PFSK-1 (cell line): Measurements from ENCODE around the gene MTHFD2L.

ENCODE experiments used
- FOXP2 ChIP-seq: optimal IDR thresholded peaks from 2 replicates; pipeline ENCODE3; 2011; ENCODE audit warnings: borderline replicate concordance, control low read depth, inconsistent platforms; ENCODE audit not compliant: insufficient read depth; ENCODE audit errors: extremely low read length, extremely low read depth
- POLR2AphosphoS5 ChIP-seq: IDR thresholded peaks from 2 replicates; pipeline ENCODE4 v1.6.1; 2012; ENCODE audit warnings: low read depth, mild to moderate bottlenecking, control low read depth, low read length, moderate library complexity
- REST ChIP-seq, 2 experiments: IDR thresholded peaks; 2 replicates each; pipeline versions ENCODE4 v1.6.1 to v1.8.0; 2011 to 2012; ENCODE audit warnings: low read depth in 2 of 2, low read length in 2 of 2, control low read depth in 1 of 2, inconsistent platforms in 1 of 2, mild to moderate bottlenecking in 1 of 2, moderate library complexity in 1 of 2; ENCODE audit not compliant: insufficient read depth in 1 of 2
- SIN3A ChIP-seq: IDR thresholded peaks from 2 replicates; pipeline ENCODE4 v1.6.1; 2012; ENCODE audit warnings: mild to moderate bottlenecking, low read length, moderate library complexity, borderline replicate concordance; ENCODE audit not compliant: insufficient read depth
- TAF1 ChIP-seq: IDR thresholded peaks from 2 replicates; pipeline ENCODE4 v1.6.1; 2012; ENCODE audit warnings: low read length, control low read depth, borderline replicate concordance; ENCODE audit not compliant: insufficient read depth

MTHFD2L gene

GRCh38 chr4:74293558-74293957 lies 135.6 kb downstream of the MTHFD2L start:
- TF ChIP-seq FOXP2 (no peak), REST (IDR thresholded peaks at IDR 0.05; ENCODE audit: insufficient read depth in 1 of 2, low read depth in 2 of 2, low read length in 2 of 2) (no peak), SIN3A (no peak), POLR2AphosphoS5 (no peak), TAF1 (no peak)

GRCh38 chr4:74294681-74295080 lies 136.8 kb downstream of the MTHFD2L start:
- TF ChIP-seq TAF1: no peak
- TF ChIP-seq FOXP2: no peak
- TF ChIP-seq POLR2AphosphoS5: no peak
- no peak for TF ChIP-seq SIN3A
- no peak for TF ChIP-seq REST (IDR thresholded peaks at IDR 0.05; ENCODE audit: insufficient read depth in 1 of 2, low read depth in 2 of 2, low read length in 2 of 2)

- no peak for TF ChIP-seq REST (IDR thresholded peaks at IDR 0.05; ENCODE audit: insufficient read depth in 1 of 2, low read depth in 2 of 2, low read length in 2 of 2)
- TF ChIP-seq FOXP2: no peak
- TF ChIP-seq SIN3A: no peak
- TF ChIP-seq TAF1: no peak
- TF ChIP-seq POLR2AphosphoS5: no peak
These were observed 139.6 kb downstream of the MTHFD2L start for GRCh38 chr4:74297539-74297938.

- no peak for TF ChIP-seq TAF1
- TF ChIP-seq REST (IDR thresholded peaks at IDR 0.05; ENCODE audit: insufficient read depth in 1 of 2, low read depth in 2 of 2, low read length in 2 of 2): no peak
- no peak for TF ChIP-seq SIN3A
These were observed 146.2 kb downstream of the MTHFD2L start for GRCh38 chr4:74304095-74304625.

GRCh38 chr4:74305000-74305399 lies 147.1 kb downstream of the MTHFD2L start:
- TF ChIP-seq TAF1: no peak
- no peak for TF ChIP-seq FOXP2
- TF ChIP-seq REST (IDR thresholded peaks at IDR 0.05; ENCODE audit: insufficient read depth in 1 of 2, low read depth in 2 of 2, low read length in 2 of 2): no peak
- TF ChIP-seq POLR2AphosphoS5: no peak
- no peak for TF ChIP-seq SIN3A
